Neural crest cell (in vitro differentiated cells): Measurements from ENCODE around the gene SIRT3. TPM values are rescaled to one million over a fixed set of nuclear protein-coding genes. Genes with fewer than 3 reads are reported as not detected.
A peak's percentile ranks its signal among the peaks of the same experiment; 100 is the strongest.

Source experiments
- DNase-seq: peaks from one replicate; pipeline ENCODE4 v3.0.0; 2021; ENCODE audit warnings: low read depth, mixed read lengths, low spot score
- H3K27ac Mint-ChIP-seq: one replicate; pipeline ENCODE4 v1.8.0; 2021; ENCODE audit warnings: mild to moderate bottlenecking, mixed read lengths; ENCODE audit not compliant: unreplicated experiment
- H3K27me3 Mint-ChIP-seq: 2 replicates; pipeline ENCODE4 v1.8.0; 2021; ENCODE audit warnings: low read depth, mild to moderate bottlenecking, mixed read lengths
- H3K36me3 Mint-ChIP-seq: 2 replicates; pipeline ENCODE4 v1.8.0; 2021; ENCODE audit warnings: low read depth, mild to moderate bottlenecking, mixed read lengths
- H3K4me1 Mint-ChIP-seq: 2 replicates; pipeline ENCODE4 v1.8.0; 2021; ENCODE audit warnings: mixed read lengths
- H3K4me3 Mint-ChIP-seq: one replicate; pipeline ENCODE4 v1.8.0; 2021; ENCODE audit warnings: mild to moderate bottlenecking, mixed read lengths
- H3K9me3 Mint-ChIP-seq: 2 replicates; pipeline ENCODE4 v1.8.0; 2021; ENCODE audit warnings: mixed read lengths
- CTCF ChIP-seq: fragments of 200-600 bp; sonication (generic); conservative IDR thresholded peaks from 2 replicates; pipeline ENCODE4 v1.5.0; 2021; ENCODE audit warnings: antibody characterized with exemption, mild to moderate bottlenecking
- total RNA-seq: library from RNA; stranded (reverse); gene quantifications from 2 replicates; pipeline ENCODE4 v1.2.1, GENCODE V29; 2021

SIRT3 gene
- total RNA-seq, 1 donor from 2014 or later: 24.0 TPM

GRCh38 chr11:207208-207862 is 28.8 kb downstream of the SIRT3 start, which contains the start of the genes BET1L and RIC8A:
TSS of gene BET1L (minus strand) at chr11:207399. CDS start at chr11:207321, 78 bp downstream.
TSS of gene RIC8A (plus strand) at chr11:207708. CDS start at chr11:208855, 1,147 bp downstream.
- H3K9me3 Mint-ChIP-seq: no peaks in the 10 kb centered on the region
- peaks cover 4% of the 10 kb centered on the region for H3K27me3 Mint-ChIP-seq
- DNase-seq: peak; percentile 96
- TF ChIP-seq CTCF: no peak
- H3K36me3 Mint-ChIP-seq: peaks cover 7% of the 10 kb centered on the region
- peak within 1 kb of the TSS; percentile 100 for H3K4me3 Mint-ChIP-seq
- peaks cover 32% of the 10 kb centered on the region for H3K4me1 Mint-ChIP-seq
- peak within 1 kb of the TSS; percentile 99 for H3K27ac Mint-ChIP-seq

GRCh38 chr11:206526-207207 is 29.5 kb downstream of the SIRT3 start:
- peaks cover 4% of the 10 kb centered on the region for H3K27me3 Mint-ChIP-seq
- peak overlapping the region; percentile 100 for H3K4me3 Mint-ChIP-seq
- no peaks in the 10 kb centered on the region for H3K9me3 Mint-ChIP-seq
- H3K4me1 Mint-ChIP-seq: peaks cover 32% of the 10 kb centered on the region
- no peak for DNase-seq
- H3K27ac Mint-ChIP-seq: no peak overlapping the region
- peaks cover 7% of the 10 kb centered on the region for H3K36me3 Mint-ChIP-seq
- TF ChIP-seq CTCF: no peak

- Mint-ChIP-seq H3K4me1 (peaks cover 28% of the 10 kb centered on the region), H3K27ac (no peak overlapping the region), H3K36me3 (peaks cover 3% of the 10 kb centered on the region), H3K9me3 (no peaks in the 10 kb centered on the region), H3K27me3 (peaks cover 4% of the 10 kb centered on the region), H3K4me3 (peak overlapping the region; percentile 94)
- no peak for TF ChIP-seq CTCF
- no peak for DNase-seq
Observed at GRCh38 chr11:206002-206384, 30.1 kb downstream of the SIRT3 start.

- TF ChIP-seq CTCF: no peak
- no peaks in the 10 kb centered on the region for H3K9me3 Mint-ChIP-seq
- H3K4me1 Mint-ChIP-seq: peaks cover 28% of the 10 kb centered on the region
- H3K36me3 Mint-ChIP-seq: peaks cover 3% of the 10 kb centered on the region
- DNase-seq: no peak
- peaks cover 4% of the 10 kb centered on the region for H3K27me3 Mint-ChIP-seq
- no peak overlapping the region for H3K27ac Mint-ChIP-seq
- H3K4me3 Mint-ChIP-seq: peak overlapping the region; percentile 94
Observed at GRCh38 chr11:205221-206001, 30.7 kb downstream of the SIRT3 start.

GRCh38 chr11:204587-205109 is 31.5 kb downstream of the SIRT3 start:
- Mint-ChIP-seq H3K9me3 (no peaks in the 10 kb centered on the region), H3K4me3 (peak overlapping the region; percentile 73), H3K27me3 (peaks cover 4% of the 10 kb centered on the region), H3K4me1 (peaks cover 22% of the 10 kb centered on the region), H3K36me3 (peaks cover 3% of the 10 kb centered on the region), H3K27ac (no peak overlapping the region)
- TF ChIP-seq CTCF: no peak
- no peak for DNase-seq
